Activated CD4-positive, alpha-beta T cell treated with anti-CD3 and anti-CD28 coated beads, Interleukin-2, amount 50 U/mL, for 24 hours (primary cell): ENCODE measurements around the gene ARHGDIB.

Source experiments
- DNase-seq, 2 donors: peaks; one replicate each; pipeline ENCODE4 v3.0.0-alpha.2; 2020; ENCODE audit warnings: low read depth in 1 of 2, low spot score in 1 of 2

Gene ARHGDIB

DNA sequence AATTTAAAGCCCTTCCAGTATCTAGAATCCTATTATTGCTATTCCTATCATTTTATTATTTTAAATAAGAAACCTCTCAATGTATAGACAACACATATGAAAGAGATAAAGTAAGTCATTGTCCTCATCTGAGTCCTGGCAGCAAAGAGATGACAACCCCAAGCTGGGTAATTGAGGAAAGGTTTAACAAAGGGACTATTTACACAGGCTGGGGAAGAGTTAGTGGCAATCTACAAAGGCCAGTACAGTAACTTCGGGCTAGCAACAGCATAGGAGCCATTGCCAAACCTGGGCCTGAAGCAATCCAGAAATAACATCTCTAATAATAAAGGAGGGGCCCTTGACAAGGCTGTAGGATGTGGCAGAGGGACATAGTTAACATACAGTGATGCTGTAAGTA lies 22.6 kb upstream of the ARHGDIB start:
- DNase-seq = no peak

DNA sequence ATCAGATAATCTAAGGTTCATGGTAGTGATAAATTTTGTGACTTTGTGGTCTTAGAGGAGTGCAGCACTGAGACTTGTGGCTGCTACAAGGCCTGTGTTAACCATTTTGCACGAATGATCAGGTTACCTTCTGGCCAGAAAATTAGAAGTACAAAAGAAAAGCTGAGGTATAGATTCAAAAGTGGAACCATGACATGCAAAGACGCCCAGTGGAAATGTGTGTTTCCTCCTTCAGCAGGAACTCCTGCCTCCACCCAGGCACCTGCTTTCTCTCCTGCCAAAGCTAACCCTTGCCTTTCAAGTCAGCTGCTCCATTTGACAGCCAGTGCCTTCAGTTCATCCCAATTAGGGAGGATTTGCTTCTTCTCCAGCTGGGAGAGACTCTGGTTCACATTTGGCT lies 21.6 kb upstream of the ARHGDIB start:
- DNase-seq = no peak

DNA sequence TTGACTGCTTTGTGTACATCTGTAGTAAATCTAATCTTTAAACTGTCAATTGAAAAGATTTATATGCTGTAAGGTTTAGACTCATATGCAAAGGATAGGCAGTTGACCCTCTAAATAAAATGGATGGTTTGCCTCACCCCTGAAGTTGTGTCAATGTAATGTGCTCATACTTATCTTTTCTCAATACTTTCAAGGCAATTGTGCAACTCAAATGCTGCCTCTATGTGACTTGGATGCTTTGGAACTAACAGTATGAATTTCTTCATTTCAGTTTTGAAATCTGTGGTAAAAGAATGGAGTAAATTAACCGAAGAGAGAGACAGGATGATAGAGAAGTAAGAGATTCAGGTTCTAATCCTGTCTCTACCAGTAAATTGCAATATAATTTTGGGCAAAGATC lies 21.2 kb upstream of the ARHGDIB start:
- DNase-seq = no peak

DNA sequence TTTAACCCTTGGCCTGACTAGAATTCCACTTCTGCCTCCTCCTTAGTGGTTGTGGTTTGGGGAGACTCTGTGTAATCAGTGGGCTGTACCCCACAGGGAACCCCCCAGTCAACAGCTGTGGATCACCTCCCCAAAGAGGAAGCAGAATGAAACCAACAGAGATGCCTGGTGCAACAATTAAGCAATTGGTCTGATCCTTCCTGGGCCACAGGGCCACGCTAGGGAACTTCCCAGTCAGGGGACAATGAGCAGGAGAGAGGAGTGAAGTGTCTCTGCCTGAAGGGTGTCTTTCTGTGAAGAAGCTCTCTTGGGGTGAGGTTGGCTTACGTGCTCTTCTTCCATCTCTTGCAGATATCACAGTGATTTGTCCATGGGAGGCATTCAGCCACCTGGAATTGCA lies 19.6 kb upstream of the ARHGDIB start:
- no peak for DNase-seq

DNA sequence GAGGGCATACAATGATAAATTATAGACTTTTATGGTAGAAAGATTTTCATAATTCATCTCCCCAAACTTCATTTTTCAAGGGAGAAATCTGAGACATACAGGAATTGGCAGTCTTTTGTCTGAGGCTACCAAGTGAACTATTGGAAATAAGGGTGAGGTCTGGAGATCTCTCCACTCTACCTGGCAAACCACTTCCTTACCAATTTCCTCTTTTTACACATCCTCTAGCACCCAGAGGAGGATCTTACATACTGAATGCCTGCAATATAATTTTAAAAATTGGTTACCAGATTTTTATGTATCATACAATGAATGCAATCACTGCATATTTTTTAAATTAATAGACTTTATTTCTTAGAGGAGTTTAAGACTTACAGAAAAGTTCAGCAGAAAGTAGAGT lies 18.1 kb upstream of the ARHGDIB start:
- DNase-seq = no peak

DNA sequence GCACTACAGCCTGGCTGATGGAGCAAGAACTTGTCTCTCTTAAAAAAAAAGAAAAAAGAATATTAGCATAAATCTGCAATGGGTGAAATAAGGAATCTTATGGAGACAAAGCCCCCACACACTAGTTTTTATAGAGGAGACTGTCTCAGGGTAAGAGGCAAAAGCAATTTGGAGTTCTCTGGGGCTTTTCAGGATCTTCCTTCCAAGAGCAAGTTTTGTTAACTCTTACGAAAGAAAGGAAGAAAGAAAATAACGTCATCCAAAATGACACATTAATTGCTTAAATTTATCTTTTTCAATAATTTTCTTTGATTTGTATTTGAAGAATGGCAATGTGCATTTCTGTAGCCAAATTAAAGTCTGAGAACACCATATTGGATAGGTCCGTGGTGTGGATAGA lies 15.3 kb upstream of the ARHGDIB start:
- DNase-seq = no peak

DNA sequence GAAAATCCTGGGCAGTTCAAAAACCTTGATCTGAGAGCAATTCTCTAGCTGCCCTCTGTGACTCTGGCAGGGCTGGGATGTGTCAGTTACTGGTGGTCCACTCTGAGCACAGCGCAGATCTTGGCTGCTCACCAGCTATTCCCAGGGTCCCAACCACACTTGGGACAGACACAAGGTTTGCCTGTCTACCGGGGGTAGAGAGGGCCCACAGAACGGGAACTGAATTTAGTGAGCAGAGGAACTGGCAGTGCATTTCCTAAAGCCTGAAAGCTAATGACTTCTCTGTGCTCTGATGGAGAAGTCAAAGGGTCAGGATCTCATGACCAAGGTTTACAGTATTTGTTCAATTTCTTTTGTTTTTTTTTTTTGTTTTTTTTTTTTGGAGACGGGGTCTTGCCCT lies 14.1 kb upstream of the ARHGDIB start:
- DNase-seq = no peak

DNA sequence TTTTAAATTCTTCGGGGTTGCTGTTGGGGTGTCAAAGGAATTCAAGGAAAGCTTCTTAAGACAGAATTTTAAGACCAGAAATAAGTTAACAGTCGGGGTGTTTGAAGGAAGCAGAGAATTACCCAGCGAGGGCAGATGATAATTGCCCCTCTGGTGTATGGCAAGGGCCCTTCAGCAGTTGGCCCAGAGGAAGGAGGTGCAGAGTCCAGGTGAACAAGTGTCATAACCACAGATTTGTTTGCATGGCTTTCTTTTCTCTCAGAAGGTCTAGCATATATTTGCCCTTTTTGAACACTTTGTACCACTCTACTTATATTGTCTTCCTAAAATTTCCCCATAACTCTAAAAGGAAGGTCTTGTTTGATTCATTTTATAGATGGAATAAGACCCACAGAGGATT lies 13.2 kb upstream of the ARHGDIB start:
- no peak for DNase-seq

DNA sequence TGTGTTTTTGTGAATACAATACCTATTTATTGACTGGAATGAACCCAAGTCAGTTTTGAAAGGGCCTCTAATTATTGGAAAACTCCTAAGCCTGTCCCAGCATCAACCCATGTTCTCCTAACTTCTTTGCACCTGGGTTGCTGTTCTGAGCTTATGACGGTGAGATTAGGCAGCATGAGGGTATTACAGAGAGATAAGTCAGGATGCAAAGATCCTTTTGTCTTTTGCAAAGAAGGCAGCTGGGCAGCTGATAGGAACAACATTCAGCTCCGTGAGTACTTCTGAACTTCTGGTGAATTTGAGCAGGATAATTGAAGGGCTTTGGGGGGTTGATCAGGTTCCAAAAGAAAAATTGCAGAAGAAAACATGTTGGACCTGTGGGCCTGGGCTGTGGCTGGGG lies 11.4 kb upstream of the ARHGDIB start, which contains the start of gene PDE6H:
TSS of gene PDE6H (plus strand) at position 227 of the 400 bp plus-strand sequence. CDS start 4,971 bp downstream, outside the sequence.
- no peak for DNase-seq

DNA sequence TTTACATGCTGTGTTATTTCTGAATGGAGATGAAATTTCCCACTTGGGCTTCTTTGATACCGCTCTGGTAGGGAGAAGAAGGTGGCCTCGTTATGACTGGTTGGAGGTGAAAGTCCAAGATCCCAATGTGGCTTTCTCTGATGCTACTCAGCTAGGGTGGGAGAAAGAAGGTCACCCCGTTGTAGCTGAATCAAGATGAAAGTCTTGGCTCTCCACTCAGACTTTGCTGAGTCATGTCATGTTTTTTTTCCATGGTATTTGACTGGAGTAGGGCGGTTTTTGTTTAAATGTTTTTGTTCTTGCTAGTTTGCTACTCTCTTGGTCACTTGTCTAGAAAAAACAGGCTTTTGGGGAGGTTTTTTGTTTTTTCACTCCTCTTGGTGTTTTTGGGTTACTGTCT lies 9.1 kb upstream of the ARHGDIB start:
- no peak for DNase-seq

DNA sequence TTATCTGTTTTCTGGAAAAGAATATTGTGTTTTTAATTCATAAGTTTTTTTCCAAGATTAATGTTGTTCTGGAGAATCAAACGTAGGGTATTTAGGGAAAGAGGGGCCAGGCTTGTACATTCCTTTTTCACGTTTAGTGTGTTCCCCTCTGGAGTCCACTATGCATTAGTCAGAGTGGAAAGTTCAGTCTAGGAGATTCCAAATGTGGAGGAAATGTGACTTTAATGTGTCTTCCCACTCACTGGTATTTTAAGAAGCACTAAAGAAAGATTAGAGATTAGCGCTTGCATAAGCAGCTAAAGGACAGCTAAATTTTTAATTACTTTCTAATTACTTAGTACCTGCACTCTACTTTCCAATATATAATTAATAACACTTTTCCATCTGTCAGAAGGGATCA lies 7.1 kb upstream of the ARHGDIB start:
- DNase-seq = no peak

DNA sequence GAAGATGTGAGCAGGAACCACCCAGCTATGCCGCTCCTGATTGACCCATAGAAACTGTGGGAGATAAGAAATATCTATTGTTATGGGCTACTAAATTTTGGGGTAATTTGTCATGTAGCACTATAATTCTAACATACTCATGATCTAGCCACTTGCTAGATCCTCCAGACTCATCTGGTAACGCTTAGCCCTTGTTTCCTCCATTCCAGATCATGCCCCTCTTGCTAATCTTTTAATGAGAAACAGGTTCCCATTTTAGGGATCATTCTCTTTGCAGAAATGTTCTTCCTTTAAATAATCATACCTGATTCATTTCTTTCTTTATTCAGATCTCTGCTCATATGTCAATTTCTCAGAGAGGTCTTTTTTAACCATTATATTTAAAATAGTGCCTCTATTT lies 3.8 kb upstream of the ARHGDIB start:
- no peak for DNase-seq

DNA sequence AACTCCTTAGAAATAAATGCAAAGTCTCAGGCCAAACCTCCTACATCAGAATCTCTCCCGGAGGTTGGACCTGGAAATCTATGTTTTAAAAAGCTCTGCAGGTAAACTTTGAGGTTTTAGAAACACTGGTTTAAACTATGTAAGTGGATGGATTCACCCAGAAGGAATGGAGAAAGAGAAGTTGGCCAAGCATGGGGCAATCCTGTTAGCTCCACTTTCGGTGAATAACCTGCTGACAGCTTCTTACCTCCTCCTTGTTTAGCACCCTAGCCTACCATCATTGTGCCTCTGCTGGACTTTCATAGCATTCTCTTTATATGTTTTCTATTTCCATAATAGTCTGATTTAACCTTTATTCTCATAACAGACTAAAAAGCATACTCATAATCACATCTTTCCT lies 3.0 kb upstream of the ARHGDIB start:
- DNase-seq = no peak

DNA sequence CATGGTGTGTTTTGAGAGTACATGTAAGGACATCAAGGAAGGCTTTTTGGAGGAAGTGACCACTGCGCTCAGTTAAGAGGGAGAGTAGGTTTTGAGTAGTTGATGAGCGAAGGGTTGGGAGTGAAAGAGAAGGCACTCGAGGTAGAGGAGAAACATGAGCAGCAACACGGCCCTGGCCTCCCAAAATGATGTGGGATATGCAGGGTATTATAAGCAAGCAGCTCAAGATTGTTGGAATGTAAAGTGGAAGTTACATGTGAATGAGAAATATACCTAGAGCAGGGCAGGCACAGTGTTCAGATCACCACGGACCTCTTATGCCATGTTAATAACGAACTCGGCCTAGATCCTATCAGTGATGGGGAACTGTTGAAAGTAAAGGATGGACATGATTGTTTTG lies 2.1 kb upstream of the ARHGDIB start:
- DNase-seq = no peak

DNA sequence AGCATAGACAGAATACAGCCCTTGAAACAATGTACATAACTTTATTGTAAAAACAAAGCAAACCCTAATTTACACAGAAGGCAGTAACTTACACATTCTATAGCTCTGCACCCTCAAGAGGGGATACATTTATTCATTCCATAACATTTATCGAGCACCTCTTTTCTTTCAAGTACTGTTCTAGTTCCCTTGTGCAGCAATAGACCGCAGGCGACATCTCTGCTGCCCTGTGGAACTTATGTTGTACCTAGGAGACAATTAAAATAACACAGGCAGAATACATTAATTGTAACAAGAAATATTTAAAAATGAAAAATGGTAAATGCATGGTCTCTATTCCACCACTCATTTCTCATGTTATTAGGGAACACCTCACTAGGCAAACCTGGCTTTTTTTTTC lies 1.4 kb upstream of the ARHGDIB start:
- DNase-seq = no peak

DNA sequence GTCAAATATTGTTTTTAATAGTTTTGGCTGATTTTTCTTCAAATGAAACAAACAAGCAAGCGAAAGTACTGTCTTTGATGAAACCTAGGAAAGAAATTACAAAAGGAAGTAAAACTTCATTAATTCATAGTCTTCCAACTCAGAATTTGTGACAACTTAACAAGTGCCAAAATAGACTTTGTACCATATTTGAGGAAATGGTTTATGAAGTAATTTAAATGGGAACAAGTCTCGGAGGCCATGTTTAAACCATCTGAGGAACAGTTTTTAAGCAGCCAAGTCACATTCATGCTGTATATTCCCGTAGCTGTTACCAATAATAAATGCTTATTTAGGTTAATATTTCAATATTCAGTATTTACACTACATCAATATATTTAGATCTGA lies 745 bp upstream of the ARHGDIB start:
- DNase-seq = no peak

DNA sequence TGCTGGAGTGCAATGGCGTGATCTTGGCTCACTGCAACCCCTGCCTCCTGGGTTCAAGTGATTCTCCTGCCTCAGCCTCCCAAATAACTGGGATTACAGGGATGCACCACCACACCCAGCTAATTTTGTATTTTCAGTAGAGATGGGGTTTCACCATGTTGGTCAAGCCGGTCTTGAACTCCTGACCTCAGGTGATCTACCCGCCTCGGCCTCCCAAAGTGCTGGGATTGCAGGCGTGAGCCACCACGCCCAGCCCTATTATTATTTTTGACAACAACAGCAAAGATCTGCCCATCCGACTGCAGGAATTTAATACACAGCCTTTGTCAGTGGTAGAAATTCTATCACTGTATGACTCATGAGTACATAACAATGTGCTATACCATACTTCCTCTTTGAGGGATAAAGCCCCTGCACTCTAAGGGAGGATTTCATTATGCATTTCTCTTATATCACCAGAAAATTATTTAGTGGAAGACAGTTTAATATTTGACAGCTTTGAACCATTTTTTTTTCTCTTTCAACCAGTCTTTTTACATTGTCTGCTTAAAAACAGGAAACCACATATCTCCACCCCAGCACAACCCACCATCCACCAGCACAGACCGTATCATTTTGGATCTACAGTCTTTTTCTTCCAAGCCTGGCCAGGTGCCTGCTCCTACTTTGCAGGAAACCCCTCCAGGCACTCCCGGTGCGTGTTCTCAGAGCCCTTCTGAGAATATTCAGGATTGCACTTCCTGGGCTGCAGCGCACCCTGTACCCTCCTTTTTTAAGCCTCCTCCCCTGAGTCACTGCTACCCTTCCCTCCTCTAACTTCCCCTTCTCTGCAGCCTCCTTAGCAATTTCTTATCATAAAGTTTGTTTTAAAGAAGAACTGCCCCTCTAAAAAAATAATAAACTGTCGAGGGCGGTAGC lies 594 bp downstream of the ARHGDIB start:
- DNase-seq = peak in 1 of 2 donors; percentile 23

DNA sequence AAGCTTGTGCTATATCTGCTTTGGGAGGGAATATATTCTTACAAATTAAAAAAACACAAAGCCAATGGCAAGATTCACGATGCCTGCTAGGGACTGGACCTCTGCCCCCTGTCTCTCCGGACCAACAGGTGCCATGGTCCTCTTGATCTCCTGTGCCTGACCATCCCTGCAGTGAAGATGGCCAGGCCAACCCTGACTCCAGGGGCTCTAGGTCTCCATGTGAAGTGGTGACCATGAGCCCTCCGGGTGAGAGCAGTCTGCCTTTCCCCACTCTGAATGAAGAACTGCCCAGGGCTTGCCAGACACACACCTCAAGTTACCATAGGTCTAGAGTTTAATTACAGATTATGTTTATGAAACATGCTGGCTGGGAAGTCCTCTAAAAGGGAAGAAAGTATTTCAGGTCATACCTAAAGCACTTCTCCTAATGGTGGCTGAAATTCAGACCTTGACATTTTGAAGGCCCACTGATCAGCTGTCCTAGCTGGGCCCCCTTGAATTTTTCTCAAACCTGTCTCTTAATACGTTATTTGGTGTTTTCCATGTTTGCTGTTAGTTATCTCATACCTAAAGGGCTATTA lies 1.4 kb downstream of the ARHGDIB start:
- no peak for DNase-seq

DNA sequence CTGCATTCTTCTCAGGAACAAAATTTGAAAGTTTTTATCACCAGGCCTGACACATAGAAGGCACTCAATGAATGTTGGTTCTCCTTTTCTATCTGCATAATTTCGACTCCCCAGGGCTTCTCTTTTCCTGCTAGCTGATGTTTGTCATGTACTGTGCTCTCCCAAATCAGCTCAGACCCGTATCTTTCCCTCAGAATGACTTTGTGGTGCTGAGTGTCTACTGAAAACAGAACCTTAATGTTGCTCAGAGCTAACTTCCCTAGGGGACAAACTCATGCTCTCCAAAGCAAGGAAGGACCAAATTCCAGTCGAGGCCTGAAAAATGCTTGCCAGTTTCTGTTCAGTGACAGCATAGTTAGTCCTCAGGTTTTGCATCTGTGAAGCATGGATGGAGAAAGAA lies 1.9 kb downstream of the ARHGDIB start:
- no peak for DNase-seq

DNA sequence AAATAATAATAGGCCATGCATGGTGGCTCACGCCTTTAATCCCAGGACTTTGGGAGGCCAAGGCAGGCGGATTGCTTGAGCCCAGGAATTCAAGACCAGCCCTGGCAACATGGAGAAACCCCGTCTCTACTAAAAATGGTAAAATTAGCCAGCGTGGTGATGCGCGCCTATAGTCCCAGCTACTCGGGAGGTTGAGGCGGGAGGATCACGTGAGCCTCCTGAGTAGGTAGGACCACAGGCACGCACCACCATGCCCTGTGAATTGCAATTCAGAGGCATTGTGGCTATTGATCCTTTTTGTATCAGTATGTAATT lies 2.3 kb downstream of the ARHGDIB start:
- no peak for DNase-seq

DNA sequence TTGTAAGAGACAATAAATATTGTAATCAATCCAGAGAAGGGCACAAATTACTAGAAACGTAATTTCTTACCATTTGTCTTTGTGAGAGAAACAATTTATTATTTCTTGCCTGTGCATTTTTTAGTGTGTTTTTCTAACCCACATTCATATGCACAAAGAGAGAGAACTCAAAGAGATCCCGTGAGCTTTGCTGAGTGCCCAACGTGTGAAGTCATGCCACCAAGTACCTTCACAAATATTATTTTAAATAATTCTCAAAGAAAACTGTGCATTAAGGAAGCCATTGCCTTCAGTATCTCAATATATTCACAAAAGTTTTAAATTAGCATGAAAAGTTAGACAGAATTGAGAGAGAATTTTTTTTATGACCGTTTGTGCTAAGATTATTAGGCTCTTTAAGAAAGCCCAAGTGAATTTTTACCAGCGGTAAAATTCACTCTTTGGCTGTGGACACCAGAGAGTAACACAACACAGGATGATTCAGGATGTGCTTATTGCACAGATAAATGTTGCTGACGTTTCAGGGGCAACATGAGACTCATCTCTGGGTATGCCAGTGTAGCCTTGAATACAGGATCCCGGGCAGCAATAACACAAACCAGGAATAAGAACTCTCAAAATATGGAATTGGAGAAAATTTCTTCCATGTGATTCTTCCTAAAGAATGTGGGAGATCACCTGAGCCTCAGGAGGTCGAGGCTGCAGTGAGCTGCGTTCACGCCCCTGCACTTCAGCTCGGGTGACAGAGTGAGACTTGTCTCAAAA lies 2.9 kb downstream of the ARHGDIB start:
- no peak for DNase-seq

DNA sequence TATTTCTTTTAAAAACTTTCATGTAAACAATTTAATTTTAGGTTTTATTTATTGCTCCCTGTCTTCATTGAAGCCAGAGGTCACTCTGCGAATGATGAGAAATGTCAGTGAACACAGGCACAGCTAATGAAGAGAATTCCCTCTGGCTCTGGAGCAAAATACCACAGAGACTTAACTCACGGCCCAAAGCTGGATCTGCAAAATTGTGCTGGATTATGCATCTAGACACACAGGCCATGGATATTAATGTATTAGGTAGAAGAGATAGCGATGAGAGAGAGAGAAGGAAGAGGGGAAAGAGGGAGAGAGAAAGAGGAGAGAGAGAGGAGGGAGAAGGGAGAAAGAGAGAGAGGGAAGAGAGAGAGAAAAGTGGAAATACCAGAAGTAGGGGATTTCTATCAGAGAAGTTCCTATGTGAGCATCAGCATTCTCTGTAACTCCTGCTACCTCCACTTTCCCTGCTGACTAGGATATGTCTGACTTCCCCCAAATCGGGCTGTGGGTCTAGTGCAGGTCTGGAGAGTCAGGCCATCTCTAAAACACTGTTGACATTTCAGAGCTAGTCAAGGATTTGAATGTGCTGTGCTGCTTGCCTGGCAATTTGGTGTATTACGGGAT lies 3.7 kb downstream of the ARHGDIB start:
- no peak for DNase-seq
